Nucleus accumbens (tissue), 56 donors: ENCODE results near the gene HYOU1.
"Not testable (repeated sequence)": the region's sequence is repeated elsewhere in the genome, so short reads cannot be mapped to it uniquely, and the experiment has no call there.

Source experiments
- DNase-seq, 56 donors: peaks; one replicate each; lab custom pipeline; 2025; lab: John Stamatoyannopoulos, UW

HYOU1 gene

DNA sequence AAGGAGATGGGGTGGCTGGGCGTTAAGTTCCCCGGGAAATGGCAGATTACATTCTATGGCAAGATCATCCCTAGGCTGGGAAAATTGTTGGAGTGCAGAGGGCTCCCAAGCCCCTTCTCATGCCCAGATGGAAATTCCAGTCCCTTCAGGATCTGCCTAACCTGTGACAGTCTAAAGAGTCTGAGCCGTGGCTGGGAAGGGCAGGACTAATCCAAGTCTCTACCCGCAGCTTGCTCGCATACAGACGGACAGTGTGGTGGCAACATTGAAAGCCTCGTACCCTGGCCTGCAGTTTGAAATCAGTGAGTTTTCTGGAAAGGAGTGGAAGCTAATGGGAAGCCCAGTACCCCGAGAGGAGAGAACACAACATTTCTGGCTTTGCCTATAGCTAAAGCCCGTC lies 31.4 kb upstream of the HYOU1 start:
- DNase-seq = no peak

DNA sequence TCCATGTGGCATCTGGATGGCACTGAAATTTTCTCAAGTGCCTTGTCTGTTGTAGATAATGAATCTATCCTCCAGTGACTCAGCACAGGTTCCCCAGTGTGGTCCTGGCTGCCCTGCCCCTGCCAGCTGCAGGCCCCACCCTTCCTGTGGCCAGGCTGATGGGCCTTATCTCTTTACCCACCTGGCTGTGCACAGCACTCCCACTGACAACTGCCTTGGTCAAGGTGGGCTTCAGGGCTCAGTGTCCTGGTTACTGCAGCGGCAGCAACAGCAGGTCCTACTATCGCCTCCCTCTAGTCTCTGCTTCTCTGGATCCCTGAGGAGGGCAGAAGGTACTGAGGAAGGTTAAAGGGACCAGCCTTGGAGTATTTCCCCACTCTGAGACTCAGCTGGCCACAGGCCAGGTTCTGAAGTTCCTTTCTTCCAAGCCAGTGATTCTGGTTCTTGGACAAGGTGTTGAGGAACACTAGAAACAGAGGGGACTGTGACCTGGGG lies 30.8 kb upstream of the HYOU1 start:
- no peak for DNase-seq

DNA sequence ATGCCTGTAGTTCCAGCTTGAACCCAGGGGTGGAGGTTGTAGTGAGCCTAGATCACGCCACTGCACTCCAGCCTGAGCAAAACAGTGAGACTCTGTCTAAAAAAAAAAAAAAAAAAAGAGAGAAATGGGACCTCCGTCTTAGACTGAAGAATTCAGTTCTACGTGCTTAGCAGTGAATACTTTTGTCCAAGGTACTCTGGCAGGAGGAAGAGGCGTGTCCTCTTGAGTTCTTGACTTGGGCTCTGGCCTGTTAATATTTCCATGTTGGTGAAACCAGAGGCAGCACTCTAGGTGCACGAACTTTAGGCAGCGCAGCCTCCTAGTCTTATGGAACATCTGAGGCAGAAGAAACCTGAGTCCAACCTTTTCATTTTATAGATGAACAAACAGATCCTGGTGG lies 30.1 kb upstream of the HYOU1 start:
- DNase-seq = no peak

DNA sequence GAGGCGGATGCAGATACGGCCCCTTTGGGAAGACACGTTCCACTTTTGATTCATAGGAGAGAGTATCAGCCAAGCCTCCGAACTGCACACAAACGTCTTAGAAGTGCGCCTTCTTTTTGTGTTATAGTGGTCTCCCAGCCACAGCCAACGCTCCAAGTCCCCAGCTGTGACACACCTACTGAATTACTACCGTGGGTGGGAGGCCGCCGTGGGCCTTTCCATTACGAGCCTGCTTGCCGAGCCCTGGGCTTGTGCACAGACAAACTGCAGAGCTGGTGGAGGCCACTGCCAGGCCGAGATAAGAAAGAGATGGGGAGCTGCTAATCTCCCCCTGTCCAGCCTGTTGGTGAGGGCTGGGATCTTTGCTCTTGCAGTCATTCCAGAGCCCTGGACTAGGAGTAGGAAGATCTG lies 28.4 kb upstream of the HYOU1 start:
- peak in 2 of 56 donors; percentile 37 to 54 for DNase-seq

DNA sequence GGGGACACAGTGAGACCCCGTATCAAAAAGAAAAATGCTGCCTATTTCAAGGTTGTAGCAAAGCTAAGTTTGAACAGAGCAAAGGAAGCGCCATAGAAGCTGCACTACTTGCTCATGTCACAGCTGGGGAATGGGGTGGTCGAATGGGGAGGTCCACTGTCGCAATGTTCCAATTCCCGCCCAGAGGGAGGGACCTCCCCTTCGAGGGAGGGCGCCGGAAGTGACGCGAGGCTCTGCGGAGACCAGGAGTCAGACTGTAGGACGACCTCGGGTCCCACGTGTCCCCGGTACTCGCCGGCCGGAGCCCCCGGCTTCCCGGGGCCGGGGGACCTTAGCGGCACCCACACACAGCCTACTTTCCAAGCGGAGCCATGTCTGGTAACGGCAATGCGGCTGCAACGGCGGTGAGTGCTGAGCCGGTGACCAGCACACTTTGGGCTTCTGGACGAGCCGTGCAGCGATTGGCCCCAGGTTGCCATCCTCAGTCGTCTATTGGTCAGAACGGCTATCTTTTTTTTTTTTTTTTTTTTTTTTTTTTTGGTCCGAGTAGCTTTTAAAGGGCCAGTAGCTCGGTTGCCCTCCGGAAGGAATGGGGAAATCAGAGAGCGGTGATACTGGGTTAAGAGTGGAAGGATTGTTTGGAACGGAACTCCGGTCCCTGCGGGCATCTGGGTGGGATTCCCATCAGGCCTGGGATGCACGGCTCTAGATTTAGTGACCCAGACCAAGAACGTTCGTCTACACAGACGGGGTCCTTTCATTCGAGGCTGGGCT lies 27.8 kb upstream of the HYOU1 start, which contains the start of gene HMBS:
Gene HMBS (plus strand): TSS at position 219 of the 774 bp plus-strand sequence. CDS start 153 bp downstream, at position 372.
- DNase-seq = peak; percentile 61 to 97 (median 92)

DNA sequence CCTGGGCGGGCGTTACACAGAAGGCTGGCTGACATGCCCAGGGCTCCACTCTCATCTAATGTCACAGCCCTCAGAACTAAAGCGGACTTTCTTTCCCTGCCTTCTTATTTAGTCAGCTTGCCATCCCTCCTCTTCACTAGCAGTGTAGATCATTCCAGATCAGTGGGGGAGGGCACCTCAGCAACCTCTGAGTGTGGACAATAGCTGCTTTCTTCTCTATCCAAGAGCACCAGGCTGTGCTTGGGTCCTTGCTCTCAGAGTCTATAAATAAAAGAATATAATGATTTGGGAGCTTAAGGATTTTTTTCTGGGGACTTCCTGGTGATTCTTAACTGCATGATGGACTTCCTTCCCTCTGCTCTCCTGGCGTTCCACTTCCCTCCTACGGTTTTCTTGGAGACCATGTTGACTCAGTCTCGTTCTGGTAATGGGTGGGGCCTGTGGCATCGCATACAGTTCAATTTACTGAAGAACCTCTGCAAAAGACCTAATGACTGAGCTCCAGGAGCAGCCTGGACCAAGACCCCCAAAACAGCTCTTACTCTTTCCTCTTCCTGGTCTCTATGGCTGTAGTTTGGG lies 24.8 kb upstream of the HYOU1 start:
- peak in 40 of 56 donors; percentile 7 to 73 (median 49) for DNase-seq

DNA sequence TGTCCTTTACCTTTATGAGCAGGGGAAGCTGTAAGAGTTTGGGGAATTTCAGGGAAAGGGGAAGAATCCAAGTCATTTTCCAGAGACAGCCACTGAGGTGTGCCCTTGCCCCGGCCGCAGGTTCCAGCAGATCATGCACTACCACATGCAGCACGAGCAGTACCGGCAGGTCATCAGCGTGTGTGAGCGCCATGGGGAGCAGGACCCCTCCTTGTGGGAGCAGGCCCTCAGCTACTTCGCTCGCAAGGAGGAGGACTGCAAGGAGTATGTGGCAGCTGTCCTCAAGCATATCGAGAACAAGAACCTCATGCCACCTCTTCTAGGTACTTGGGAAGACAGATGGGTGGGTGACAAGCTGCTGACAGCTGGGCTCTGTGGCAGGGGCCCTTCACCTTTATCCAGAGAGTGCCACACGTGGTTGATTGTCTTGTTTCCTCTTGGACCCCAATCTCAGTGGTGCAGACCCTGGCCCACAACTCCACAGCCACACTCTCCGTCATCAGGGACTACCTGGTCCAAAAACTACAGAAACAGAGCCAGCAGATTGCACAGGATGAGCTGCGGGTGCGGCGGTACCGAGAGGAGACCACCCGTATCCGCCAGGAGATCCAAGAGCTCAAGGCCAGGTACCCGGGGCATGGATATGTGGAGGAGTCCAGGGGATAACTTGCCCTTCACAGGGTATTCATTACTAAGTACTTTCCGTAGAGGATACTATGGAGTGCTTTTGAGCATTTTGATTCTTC lies 21.8 kb upstream of the HYOU1 start:
- DNase-seq = no peak

DNA sequence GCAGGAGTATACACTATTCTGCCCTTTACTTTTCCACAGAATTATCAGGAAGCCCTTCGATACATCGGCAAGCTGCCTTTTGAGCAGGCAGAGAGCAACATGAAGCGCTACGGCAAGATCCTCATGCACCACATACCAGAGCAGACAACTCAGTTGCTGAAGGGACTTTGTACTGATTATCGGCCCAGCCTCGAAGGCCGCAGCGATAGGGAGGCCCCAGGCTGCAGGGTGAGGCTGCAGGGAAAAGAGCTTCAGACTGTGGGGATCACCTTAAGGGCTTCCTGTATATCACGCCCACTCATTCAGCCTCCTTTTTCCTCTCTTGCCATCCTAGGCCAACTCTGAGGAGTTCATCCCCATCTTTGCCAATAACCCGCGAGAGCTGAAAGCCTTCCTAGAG lies 20.8 kb upstream of the HYOU1 start:
- no peak for DNase-seq

DNA sequence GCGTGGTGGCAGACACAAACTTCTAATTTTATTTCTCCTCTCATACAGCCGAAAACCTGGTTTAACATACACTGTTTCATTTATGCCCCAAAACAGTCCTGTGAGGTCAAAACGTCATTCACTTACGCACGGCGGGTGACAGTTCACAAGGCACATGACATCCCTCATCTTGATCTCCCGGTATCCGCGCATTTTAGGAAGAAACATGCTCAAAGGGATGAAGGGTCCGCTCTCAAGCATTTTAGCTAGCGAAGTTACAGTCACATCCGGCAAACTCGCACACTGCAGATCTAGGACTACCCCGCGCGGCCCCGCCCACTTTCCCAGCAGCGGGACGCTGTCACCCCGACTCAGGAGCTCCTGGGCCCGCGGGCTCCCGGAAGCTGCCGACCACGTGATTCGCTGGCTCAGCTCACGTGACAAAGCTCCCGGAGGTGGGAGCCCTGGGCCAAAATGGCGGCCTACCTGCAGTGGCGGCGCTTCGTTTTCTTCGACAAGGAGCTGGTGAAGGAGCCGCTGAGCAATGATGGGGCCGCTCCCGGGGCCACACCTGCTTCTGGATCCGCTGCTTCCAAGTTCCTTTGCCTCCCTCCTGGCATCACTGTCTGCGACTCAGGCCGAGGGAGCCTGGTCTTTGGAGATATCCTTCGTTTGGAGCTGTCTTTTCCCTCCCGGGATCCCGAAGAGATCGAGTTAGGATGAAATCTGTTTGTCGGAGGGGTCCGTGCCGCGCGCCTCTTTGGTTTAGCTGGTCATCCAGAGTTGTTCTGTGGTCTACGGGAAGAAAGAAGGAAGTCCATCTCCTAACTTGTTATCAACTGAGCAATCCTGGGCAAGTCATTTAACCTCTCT lies 10.6 kb upstream of the HYOU1 start, which contains the start of gene VPS11:
Gene VPS11 (plus strand): TSS at position 448 of the 852 bp plus-strand sequence. CDS start 6 bp downstream, at position 454.
- peak; percentile 18 to 98 (median 92) for DNase-seq

DNA sequence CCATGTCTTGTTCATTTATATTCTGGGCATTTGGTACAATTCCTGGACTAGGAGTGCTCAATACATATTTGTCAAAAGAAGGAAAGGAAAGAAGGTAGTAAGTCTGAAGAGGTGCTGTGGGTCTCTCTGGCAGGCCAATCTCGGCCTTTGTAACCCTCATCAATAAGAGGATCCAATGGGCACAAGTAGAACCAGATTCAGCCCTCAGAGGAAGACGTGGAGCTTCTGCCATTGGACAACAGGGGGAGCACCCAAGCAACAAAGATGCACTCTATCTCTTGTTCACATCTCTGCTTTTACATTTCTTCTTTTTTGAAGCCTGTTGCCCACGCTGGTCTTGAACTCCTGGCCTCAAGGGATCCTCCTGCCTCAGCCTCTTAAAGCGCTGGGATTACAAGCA lies 8.4 kb upstream of the HYOU1 start:
- DNase-seq = peak in 1 of 56 donors; percentile 3

DNA sequence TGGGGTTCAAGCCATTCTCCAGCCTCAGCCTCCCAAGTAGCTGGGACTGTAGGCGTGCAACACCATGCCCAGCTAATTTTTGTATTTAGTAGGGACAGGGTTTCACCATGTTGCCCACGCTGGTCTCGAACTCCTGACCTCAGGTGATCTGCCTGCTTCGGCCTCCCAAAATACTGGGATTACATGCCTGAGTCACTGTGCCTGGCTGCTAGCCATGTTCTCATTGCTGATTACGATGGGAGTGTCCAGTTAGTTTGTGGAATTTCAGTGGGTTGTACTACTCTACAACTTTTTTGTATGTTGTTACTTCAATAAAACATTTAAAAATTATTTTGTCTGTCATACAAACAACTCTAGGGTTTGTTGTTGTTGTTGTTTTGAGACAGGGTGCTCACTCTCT lies 5.8 kb upstream of the HYOU1 start:
- no peak for DNase-seq

DNA sequence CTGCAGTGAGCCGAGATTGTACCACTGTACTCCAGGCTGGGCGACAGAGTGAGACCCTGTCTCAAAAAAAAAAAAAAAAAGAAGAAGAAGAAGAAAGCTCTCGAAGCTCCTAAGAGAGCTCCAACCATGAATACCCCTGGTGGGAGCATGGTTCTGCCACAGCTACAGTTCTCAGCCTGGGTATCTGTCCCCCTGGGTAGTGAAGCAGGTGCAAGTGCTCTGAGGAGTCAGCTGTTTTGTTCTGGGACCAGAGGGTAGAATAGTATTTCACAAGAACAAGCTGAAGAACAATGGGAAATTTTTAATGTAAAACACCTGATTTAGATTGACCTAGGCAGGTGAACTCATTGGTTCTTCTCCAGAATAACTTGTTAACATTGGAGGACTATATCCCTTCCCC lies 4.3 kb upstream of the HYOU1 start:
- DNase-seq = no peak

DNA sequence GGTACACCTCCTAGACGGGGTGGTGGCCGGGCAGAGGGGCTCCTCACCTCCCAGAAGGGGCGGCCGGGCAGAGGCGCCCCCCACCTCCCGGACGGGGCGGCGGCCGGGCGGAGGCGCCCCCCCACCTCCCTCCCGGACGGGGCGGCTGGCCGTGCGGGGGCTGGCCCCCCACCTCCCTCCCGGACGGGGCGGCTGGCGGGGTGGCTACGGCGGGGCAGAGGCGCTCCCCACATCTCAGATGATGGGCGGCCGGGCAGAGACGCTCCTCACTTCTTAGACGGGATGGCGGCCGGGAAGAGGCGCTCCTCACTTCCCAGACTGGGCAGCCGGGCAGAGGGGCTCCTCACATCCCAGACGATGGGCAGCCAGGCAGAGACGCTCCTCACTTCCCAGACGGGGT lies 2.1 kb upstream of the HYOU1 start:
- DNase-seq = not testable (repeated sequence)

DNA sequence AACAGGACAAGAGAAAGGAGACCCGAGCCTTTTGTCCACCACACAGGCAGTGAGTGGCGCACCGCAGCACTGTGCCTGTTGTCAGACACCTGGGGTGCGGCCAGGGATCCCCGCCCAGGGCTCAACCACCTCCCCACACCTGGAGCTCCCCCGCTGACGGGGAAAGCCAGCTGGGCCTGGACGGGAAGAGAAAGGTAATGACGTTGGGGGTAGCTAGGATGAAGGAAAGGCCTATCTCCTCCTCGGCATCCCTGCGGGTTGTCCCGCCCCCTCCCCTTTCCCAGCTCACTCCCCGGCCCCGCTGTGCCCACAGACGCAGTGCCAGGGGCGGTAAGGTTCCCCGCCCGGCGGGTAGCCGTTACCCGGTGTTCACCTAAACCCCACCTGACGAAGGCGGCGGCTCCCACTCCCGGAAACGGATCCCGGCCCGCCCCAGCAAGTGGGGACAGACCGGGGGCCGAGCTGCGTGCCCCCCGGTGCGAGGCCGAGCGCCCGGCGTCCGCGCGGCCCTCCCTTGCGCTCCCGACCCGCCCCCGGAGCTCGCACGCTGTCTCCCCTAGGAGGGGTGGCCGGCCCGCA lies 495 bp downstream of the HYOU1 start:
- DNase-seq = peak in 15 of 56 donors; percentile 28 to 52 (median 42)

DNA sequence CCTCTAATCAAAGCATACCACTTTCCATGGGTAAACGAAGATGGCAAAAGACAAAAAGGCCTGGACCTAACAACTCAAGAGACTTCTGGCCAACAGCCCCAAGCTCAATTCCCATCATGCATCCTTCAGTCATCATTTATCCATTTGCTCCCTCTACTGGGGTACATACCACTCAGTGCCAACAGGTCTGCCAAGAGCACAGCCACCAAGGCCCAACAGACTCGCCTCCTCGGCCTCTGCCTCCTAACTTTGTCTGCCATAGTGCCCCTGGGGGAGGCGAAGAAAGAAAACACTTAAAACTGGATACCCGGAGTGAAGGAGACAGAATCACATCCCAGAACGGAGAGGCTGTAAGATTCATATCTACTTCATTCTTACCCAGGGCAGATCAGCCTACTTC lies 1.1 kb downstream of the HYOU1 start:
- peak in 2 of 56 donors; percentile 8 to 23 for DNase-seq

DNA sequence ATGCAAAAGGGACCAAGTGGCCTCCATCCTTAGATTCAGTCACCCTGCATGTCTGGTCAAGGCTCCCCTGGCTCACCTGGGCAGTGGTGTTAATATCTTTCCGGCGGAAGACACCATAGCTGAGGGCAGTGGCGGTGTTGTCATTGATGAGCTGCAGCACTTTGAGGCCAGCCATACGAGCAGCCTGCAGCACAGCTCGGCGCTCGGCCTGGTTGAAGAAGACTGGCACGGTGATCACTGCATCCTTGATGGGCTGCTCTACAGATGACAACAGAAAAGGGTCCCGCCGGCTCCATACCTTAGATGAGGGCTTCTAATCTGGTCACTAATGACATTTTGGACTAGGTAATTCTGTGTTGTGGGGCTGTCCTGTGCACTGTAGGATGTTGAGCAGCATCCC lies 2.6 kb downstream of the HYOU1 start:
- DNase-seq = no peak

DNA sequence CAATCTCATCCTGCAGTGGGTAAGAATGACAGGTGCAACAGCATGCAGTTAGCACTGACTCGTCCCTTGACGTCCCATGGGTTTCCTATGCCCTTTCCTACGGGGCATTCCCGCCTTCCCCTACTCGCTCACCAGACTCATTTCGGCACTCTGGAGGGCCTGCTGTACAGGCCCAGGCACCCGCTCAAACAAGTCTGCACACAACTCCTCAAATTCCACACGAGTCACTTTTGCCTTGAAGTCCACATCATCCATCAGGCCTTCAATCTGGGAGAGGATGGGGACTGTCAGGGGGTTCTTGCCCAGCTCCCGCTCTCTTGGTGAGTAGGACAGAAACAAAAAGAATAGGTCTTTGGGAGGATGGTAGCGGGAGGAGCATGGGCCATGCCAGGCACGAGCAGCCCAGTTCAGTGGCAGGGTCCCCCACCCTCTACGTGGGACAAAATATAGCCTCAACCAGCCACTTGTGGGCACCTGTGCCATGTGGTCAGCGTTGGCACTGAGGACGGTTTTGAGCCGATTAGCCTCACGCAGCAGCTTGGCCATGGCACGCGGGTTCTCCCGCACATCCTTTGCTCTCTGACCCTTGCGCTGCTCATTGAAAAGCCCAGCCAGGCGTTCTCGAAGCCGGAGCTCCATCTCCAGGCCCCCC lies 4.7 kb downstream of the HYOU1 start:
- DNase-seq = no peak

DNA sequence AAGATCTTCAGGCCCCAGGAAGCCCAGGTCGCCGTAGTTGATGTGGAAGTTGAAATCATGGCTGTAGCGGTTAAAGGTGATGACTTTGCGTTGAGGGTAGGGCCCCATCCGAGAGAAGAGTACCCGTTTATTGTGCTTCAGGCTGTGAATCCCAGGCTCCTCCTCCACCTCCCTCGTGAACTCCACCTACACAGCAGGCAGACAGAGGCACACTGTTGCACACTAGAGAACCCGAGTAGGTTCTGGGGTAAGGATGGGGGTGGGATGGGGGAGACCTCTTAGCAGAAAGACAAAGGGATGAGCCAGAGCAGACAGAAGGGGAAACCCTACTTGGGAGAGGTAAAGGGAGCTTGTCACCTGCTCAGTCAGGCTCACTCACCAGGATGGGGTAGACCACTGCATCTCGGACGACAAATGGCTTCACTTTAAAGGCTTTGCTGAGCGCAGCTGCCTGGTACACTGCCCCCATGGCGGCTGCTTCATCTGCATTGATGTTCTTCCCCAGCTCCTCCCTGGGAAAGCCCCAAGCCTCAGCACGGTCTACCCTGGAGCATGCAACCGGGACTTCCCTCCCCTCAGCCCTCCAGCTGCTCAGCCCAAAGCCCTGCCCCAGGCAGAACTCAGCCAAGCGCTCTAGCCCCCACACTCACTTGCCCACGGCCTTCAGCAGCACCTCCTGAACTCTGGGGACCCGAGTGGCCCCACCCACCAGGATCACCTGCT lies 5.4 kb downstream of the HYOU1 start:
- peak in 9 of 56 donors; percentile 7 to 34 (median 13) for DNase-seq

DNA sequence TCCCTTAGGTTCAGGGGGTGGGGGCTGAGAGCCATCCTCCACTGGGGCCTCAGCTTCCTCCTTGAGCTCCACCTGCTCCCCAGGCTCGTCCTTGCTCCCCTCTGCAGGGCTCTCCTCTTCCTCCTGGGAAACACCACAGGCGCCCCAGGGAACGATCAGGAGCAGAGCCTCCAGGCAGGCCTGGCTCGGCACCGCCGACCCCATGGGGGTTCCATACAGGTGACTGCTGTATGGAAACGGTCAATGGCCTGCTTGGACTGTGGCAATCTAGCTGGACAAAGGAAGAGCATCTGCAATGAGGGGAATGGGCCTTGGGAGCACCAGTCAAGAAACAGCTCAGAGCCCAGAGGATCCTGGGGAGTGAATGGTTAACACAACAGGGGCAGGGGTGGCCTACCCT lies 7.9 kb downstream of the HYOU1 start:
- DNase-seq = no peak
